ENCODE results near the gene C5orf58.

DNA sequence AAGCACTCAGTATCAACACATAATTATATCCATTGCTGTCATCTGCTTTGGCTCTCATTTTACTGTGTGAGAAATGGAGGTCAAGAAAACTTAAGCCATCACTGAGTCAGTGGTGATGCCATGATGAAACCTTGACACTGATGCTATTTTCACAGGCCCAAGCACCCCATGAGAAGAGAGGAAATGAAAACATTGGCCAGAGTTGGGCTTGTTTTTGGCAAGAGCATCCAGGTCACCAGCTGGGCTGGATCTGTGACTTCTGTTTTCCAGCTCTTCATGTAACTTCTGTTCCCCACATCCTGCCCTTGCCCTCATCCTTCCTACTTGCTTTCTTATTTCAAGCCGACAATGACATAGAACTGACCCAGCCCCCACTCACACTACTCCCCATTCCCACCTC, 54.7 kb downstream of the C5orf58 start:
- TF ChIP-seq, protein P1, sequence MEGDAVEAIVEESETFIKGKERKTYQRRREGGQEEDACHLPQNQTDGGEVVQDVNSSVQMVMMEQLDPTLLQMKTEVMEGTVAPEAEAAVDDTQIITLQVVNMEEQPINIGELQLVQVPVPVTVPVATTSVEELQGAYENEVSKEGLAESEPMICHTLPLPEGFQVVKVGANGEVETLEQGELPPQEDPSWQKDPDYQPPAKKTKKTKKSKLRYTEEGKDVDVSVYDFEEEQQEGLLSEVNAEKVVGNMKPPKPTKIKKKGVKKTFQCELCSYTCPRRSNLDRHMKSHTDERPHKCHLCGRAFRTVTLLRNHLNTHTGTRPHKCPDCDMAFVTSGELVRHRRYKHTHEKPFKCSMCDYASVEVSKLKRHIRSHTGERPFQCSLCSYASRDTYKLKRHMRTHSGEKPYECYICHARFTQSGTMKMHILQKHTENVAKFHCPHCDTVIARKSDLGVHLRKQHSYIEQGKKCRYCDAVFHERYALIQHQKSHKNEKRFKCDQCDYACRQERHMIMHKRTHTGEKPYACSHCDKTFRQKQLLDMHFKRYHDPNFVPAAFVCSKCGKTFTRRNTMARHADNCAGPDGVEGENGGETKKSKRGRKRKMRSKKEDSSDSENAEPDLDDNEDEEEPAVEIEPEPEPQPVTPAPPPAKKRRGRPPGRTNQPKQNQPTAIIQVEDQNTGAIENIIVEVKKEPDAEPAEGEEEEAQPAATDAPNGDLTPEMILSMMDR (IDR thresholded peaks at IDR 0.05): no peak
- peak; percentile 39 to 57 (median 44) for TF ChIP-seq POLR2AphosphoS5 (IDR thresholded peaks at IDR 0.05)

Data from transverse colon (tissue), 4 donors.